DMS79 treated with DMSO at 0.1 percent for 48 hours (cell line): Measurements from ENCODE around the gene ASB16.

ENCODE experiments used
- DNase-seq: peaks from one replicate; lab custom pipeline; 2025; lab: John Stamatoyannopoulos, UW

Gene ASB16

GRCh38 chr17:44209786-44210341, 39.4 kb downstream of the ASB16 start:
- DNase-seq: no peak

GRCh38 chr17:44210342-44211192, 40.1 kb downstream of the ASB16 start:
- DNase-seq: no peak

DNA sequence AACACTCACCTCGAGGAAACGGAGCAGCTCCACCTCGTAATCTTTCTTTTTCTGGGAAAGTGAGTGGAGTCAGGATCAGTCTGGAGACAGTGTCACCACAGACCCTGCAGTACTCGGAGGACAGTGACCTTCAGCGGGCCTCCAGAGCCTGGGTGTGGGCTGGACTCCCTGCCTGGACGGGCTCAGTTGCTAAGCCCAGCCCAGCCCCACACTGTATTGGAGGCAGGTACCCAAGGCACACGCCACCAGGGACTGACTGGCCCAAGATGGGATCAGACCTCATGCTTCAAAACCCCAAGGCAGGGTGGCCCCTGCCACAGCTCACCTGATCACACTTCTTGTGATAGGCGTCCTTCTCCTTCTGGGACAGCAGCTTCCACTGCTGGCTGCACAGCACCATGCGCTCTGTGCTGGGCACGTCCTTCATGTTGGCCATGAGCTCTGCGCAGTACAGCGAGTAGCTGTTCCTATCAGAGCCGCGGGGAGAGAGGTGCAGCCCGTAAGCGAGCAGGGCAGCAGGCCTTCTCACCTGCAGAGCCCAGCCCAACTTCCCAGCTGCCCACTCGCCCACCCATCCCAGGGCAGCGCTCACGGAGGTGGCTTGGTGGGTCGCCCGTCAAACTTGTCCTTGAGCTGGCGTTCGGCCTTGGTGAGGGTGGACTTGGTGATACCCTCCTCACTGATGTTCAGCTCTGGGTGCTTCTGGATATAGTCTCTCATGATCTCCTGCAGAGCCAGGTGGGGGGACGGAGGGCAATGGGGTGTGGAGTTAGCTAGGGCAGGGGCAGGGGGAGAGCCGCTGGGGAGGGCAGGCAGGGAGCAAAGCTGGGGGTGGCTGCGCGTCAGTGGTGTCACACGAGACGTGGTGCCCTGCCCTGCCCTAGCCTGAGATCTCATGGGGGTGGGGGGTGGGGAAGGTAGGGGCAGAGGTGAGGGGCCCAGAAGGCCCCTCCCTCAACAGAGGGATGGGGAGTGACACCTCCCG, 41.1 kb downstream of the ASB16 start:
- no peak for DNase-seq

GRCh38 chr17:44212507-44213402, 42.3 kb downstream of the ASB16 start:
- DNase-seq: no peak

- DNase-seq: no peak
Measured at GRCh38 chr17:44213403-44214229, 43.1 kb downstream of the ASB16 start.

- no peak for DNase-seq
Measured at GRCh38 chr17:44214230-44214494, 43.7 kb downstream of the ASB16 start.

- no peak for DNase-seq
Measured at GRCh38 chr17:44214896-44215295, 44.4 kb downstream of the ASB16 start.

GRCh38 chr17:44216173-44216572, 45.7 kb downstream of the ASB16 start:
- no peak for DNase-seq

GRCh38 chr17:44216694-44217093, 46.2 kb downstream of the ASB16 start:
- DNase-seq: no peak

DNA sequence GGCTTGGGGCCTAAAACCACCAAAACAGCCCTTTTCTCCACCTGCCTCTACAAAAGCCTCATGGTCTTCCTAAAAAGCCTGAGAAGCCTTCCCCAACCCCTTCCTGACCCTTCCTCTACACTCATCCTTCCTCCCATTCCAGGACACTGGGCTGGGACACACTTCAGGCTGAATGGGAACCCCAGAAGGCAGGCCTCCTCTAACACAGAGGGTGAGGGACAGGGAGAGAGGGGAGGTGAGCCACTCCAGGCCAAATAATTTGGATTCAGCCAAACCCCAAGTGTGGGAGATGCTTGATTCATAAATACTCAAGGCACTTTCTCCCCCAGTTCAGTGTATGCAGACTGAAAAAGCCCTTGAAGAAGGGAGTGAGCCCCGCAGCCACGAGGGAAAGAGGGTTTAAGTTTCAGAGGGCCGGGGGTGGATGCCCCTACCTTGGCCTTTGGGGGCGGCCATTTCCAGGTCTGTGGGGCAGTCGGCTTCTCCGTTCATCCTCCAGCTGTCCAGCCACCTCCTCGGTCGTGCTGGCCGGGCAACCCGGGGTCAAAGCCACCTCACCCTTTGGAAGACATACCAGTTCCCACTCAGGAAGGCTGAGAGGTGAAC, 47.3 kb downstream of the ASB16 start:
- no peak for DNase-seq

- DNase-seq: peak; percentile 85
Measured at GRCh38 chr17:44218344-44219107, 48.0 kb downstream of the ASB16 start.

DNA sequence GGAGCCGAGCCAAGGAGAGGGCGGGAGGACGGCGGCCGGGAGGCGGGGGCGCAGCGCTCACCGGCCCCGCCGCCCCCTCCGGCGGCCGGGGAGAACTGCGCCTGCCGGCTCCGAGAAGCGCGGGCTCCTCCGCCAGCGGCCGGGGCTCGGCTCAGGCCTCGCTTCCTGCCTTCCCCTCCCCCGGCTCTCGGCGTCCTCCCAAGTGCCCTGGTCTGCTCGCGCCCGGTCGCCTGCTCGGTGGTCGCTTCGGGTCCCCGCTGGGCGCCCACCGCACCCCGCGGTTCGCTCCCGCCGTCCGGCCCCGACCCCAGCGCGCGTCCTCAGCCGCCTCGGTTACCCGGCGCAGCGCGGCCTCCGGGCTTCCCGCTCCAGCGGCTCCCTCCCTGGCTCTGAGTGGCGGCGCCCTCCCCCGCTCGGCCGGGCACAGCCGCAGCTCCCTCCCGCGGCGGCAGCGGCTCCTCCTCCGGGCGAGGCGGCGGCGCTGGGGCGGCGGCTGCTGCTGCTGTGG, 48.7 kb downstream of the ASB16 start:
- peak; percentile 32 for DNase-seq

DNA sequence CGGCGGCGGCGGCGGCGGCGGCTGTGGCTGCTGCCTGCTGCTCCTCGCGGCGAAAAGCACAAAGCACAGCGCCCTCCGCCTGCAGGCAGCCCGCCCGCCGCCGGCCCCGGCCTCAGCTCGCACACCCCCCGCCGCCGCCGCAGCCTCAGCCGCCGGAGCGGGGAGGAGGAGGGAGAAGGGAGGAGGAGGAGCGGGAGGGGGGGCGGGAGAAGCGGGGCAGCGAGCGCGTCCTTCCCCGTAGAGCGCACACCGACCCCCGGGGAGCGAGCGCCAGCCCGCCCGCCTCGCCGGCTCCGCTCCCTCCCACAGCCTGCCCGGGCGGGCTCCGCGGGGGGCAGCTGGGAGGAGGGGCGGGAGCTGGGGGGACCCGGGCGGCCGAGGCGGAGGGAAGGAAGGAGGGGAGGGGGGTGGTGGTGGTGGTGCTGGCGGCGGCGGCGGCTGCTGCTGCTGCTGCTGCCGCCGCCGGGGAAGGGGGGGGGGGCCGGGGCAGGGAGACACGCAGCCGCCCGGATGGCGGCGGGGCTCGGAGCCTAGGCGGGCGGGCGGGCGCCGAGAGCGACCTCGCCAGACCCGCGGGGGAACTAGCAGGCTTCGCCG, 49.2 kb downstream of the ASB16 start, which contains the start of gene UBTF:
UBTF (minus strand) TSS at position 60 of the 597 bp plus-strand sequence. CDS start 1,446 bp downstream, outside the sequence.
- DNase-seq: peak; percentile 28

GRCh38 chr17:44220213-44221083, 49.9 kb downstream of the ASB16 start:
- DNase-seq: peak; percentile 40

DNA sequence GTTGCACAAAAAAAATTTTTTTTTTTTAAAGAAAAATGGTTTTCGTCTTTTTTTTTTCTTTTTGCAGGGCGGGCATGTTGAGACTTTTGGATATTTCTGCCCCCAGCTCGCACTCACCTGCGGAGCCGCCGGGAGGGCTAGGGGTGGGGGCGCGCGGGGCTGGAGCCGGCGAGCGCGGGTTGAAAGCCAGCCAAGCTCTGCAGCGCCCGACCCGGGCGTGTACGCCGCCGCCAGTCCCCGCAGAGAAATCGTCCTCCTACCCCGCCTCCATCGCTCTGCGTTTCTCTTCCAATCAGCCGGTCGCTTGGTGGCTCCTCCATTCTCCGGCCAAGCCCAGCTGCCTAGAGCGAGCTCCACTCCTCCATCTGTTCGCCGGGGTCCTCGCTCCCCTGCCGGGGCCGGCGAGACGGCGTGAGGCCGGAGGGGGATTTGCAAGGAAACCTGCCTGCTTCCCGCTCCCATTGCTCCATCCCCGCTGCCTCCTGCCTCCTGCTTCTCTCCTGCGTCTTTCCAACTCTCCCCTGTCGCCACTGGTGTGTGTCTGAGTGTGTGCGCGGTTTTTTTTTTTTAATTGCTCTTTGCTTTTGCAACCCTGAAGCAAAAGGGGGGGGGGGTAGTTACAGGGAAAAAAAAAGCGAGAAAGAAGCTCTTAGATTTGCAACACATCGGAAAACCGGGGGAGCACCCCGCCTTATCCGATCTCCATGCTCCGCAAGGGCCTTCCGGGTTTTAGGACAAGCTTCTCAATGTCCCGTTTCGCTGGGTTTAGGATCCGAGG, 50.8 kb downstream of the ASB16 start:
- DNase-seq: peak; percentile 76

- DNase-seq: no peak
Measured at GRCh38 chr17:44221862-44222111, 51.3 kb downstream of the ASB16 start.
